BLaER1 (cell line): ENCODE data around the gene NAALADL2.

Source experiments
- H3K27ac ChIP-seq: shearing (Covaris generic); formaldehyde crosslinking; 2 replicates; pipeline ENCODE4 v1.8.1; 2022
- H3K27me3 ChIP-seq: shearing (Covaris generic); formaldehyde crosslinking; 2 replicates; pipeline ENCODE4 v1.8.1; 2022
- H3K36me3 ChIP-seq: shearing (Covaris generic); formaldehyde crosslinking; 2 replicates; pipeline ENCODE4 v1.8.1; 2022
- H3K4me1 ChIP-seq: shearing (Covaris generic); formaldehyde crosslinking; 2 replicates; pipeline ENCODE4 v1.8.1; 2022
- H3K4me2 ChIP-seq: shearing (Covaris generic); formaldehyde crosslinking; 2 replicates; pipeline ENCODE4 v1.8.1; 2022
- H3K4me3 ChIP-seq: shearing (Covaris generic); formaldehyde crosslinking; 2 replicates; pipeline ENCODE4 v1.8.1; 2022
- H3K9ac ChIP-seq: shearing (Covaris generic); formaldehyde crosslinking; 2 replicates; pipeline ENCODE4 v1.8.1; 2022
- H3K9me3 ChIP-seq: shearing (Covaris generic); formaldehyde crosslinking; 2 replicates; pipeline ENCODE4 v1.8.1; 2022
- H4K20me1 ChIP-seq: shearing (Covaris generic); formaldehyde crosslinking; 2 replicates; pipeline ENCODE4 v1.8.1; 2022
- Cebpa-rat ChIP-seq: shearing (Covaris generic); IDR thresholded peaks from 2 replicates; pipeline ENCODE4 v1.8.1; 2022

Gene NAALADL2

DNA sequence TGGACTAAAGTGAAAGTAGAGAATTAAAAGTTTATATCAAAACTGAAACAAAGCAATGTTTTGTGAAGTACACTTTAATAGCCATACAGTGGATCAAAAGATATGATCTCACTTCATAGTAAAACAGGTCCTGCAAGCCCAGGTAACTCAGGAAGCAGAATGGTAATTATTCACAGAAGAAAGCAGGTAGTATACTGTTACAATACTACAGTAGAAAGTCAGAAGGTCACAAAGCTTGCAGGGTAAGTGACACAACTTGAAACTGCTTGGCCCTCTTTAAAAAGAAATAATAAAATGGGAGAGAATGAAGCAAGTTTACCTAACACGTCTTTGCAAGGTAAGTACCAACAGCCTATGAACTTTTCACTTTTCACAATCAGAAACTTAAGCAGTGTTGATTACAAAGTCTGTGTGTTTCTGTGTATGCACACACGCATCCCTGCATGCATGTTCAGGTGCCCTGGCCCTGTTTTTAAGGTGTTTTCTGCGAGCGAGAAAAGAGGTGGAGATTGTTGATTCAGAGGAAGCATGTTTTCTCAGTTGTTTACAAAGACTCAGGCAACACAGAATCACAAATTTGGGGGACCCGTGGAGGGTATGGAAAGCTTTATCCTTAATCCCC lies at the start of gene NAALADL2:
TSS of gene NAALADL2 (plus strand) at position 221 of the 622 bp plus-strand sequence.
- Histone ChIP-seq H3K9ac (no peak within 1 kb of the TSS), H3K9me3 (no peaks in the 10 kb centered on the region), H4K20me1 (no peaks in the 10 kb centered on the region), H3K36me3 (no peaks in the 10 kb centered on the region), H3K4me2 (no peak within 1 kb of the TSS), H3K4me1 (no peaks in the 10 kb centered on the region), H3K4me3 (no peak within 1 kb of the TSS), H3K27ac (no peak within 1 kb of the TSS), H3K27me3 (no peaks in the 10 kb centered on the region)
- no peak for TF ChIP-seq Cebpa-rat

- Histone ChIP-seq H3K4me2 (no peak overlapping the region), H4K20me1 (no peaks in the 10 kb centered on the region), H3K4me3 (no peak overlapping the region), H3K36me3 (no peaks in the 10 kb centered on the region), H3K4me1 (no peaks in the 10 kb centered on the region), H3K9ac (no peak overlapping the region), H3K27ac (no peak overlapping the region), H3K9me3 (no peaks in the 10 kb centered on the region), H3K27me3 (no peaks in the 10 kb centered on the region)
- no peak for TF ChIP-seq Cebpa-rat
Measured at GRCh38 chr3:174810254-174810653, 48.9 kb upstream of the NAALADL2 start.

DNA sequence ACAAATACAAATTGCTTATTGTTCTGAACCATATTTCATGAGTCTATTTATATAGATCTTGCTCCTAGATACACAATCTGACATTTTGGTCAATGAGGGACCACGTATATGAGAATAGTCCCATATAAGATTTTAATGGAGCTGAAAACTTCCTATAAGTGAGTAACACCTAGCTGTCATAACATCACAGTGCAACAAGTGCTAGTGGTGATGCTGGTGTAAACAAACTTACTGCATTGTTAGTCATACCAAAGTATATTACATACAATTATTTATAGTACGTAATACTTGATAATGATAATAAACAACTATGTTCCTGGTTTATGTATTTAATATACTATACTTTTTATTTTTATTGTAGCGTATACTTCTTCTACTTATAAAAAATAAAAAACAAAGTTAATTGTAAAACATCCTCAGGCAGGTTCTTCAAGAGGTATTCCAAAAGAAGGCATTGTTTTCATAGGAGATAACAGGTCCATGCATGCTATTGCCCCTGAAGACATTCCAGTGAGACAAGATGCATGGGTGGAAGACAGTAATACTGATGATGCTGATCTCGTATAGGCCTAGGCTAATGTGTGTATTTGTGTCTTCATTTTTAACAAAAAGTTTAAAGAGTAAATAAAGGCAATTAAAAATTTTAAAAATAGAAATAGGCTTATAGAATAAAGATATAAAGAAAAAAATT lies 46.8 kb upstream of the NAALADL2 start:
- Histone ChIP-seq H3K9me3 (no peaks in the 10 kb centered on the region), H4K20me1 (no peaks in the 10 kb centered on the region), H3K4me3 (no peak overlapping the region), H3K27ac (no peak overlapping the region), H3K4me2 (no peak overlapping the region), H3K36me3 (no peaks in the 10 kb centered on the region), H3K4me1 (no peaks in the 10 kb centered on the region), H3K9ac (no peak overlapping the region), H3K27me3 (no peaks in the 10 kb centered on the region)
- TF ChIP-seq Cebpa-rat: no peak

- no peaks in the 10 kb centered on the region for H3K9me3 ChIP-seq
- H3K27me3 ChIP-seq: no peaks in the 10 kb centered on the region
- H3K27ac ChIP-seq: no peak overlapping the region
- H4K20me1 ChIP-seq: no peaks in the 10 kb centered on the region
- H3K4me2 ChIP-seq: no peak overlapping the region
- no peaks in the 10 kb centered on the region for H3K4me1 ChIP-seq
- no peak overlapping the region for H3K9ac ChIP-seq
- H3K36me3 ChIP-seq: no peaks in the 10 kb centered on the region
- TF ChIP-seq Cebpa-rat: no peak
- no peak overlapping the region for H3K4me3 ChIP-seq
Measured at GRCh38 chr3:174815750-174816149, 43.4 kb upstream of the NAALADL2 start.

- no peak overlapping the region for H3K27ac ChIP-seq
- no peaks in the 10 kb centered on the region for H3K36me3 ChIP-seq
- H3K9me3 ChIP-seq: no peaks in the 10 kb centered on the region
- H3K4me1 ChIP-seq: no peaks in the 10 kb centered on the region
- no peak overlapping the region for H3K9ac ChIP-seq
- H3K27me3 ChIP-seq: no peaks in the 10 kb centered on the region
- no peak overlapping the region for H3K4me3 ChIP-seq
- no peaks in the 10 kb centered on the region for H4K20me1 ChIP-seq
- no peak overlapping the region for H3K4me2 ChIP-seq
- no peak for TF ChIP-seq Cebpa-rat
Measured at GRCh38 chr3:174820885-174821284, 38.2 kb upstream of the NAALADL2 start.

DNA sequence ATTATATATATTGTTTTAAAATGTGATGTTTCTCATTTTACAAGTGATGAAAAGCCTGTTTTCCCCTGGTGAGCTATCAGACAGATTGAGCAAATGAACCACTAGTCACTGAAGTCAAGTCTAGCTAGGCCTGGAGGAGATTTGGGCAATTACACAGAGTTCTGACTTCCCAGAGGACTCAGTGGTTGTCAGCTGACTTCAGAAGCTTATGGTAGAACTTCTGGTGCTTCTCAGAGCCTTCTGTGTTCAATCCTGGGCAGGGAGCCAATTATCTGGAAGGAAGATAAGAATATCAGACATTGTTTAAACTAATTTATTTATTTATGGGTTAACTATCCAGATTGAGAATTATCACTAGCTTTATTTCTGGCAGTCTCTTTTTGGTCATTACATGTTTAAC lies 37.7 kb upstream of the NAALADL2 start:
- Histone ChIP-seq H3K9me3 (no peaks in the 10 kb centered on the region), H3K27ac (no peak overlapping the region), H3K4me2 (no peak overlapping the region), H3K4me1 (no peaks in the 10 kb centered on the region), H3K36me3 (no peaks in the 10 kb centered on the region), H3K4me3 (no peak overlapping the region), H4K20me1 (no peaks in the 10 kb centered on the region), H3K9ac (no peak overlapping the region), H3K27me3 (no peaks in the 10 kb centered on the region)
- no peak for TF ChIP-seq Cebpa-rat

DNA sequence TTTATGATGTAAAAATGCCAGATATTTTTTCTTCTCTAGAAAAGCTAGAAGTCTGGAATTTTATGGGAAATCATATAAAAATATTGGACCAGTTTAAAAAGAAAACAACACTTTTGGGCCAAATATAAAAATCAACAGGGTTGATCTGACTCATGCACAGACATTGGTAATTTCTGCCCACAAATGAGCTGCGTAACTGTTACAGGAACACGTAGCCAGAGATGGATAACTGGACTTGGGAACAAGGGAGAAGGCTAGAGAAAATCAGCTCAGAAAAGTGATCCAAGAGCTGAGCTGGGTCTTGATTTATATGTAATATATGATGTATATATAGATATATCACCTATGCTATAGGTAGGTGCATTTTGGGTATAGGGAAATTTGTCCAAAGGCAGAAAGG lies 36.8 kb upstream of the NAALADL2 start:
- Histone ChIP-seq H3K4me2 (no peak overlapping the region), H3K36me3 (no peaks in the 10 kb centered on the region), H3K4me3 (no peak overlapping the region), H3K27ac (no peak overlapping the region), H4K20me1 (no peaks in the 10 kb centered on the region), H3K9ac (no peak overlapping the region), H3K27me3 (no peaks in the 10 kb centered on the region), H3K9me3 (no peaks in the 10 kb centered on the region), H3K4me1 (no peaks in the 10 kb centered on the region)
- TF ChIP-seq Cebpa-rat: no peak

- Histone ChIP-seq H3K4me3 (no peak overlapping the region), H3K4me1 (no peaks in the 10 kb centered on the region), H3K4me2 (no peak overlapping the region), H3K36me3 (no peaks in the 10 kb centered on the region), H3K27ac (no peak overlapping the region), H3K9me3 (no peaks in the 10 kb centered on the region), H4K20me1 (no peaks in the 10 kb centered on the region), H3K27me3 (no peaks in the 10 kb centered on the region), H3K9ac (no peak overlapping the region)
- TF ChIP-seq Cebpa-rat: no peak
Measured at GRCh38 chr3:174826069-174826468, 33.1 kb upstream of the NAALADL2 start.

DNA sequence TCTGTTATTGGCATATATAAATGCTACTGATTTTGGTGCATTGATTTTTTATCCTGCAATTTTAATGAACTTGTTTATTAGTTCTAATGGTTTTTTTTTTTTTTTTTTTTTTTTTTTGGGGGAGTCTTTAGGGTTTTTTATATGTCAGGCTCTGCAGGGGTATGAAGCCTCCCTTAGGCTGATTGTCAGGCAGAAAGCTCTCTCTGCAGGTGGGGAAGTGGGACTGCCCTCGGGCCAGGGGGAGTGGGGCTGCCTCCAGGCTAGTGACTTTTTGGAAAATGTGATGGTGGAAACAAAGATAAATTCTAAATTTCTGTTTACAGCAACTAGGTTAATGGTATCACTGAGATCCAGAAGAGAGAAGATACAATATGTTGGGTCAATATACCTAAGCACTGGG lies 14.4 kb upstream of the NAALADL2 start:
- H3K27me3 ChIP-seq: no peaks in the 10 kb centered on the region
- no peaks in the 10 kb centered on the region for H3K9me3 ChIP-seq
- no peak overlapping the region for H3K4me2 ChIP-seq
- no peaks in the 10 kb centered on the region for H3K4me1 ChIP-seq
- H3K4me3 ChIP-seq: no peak overlapping the region
- no peak overlapping the region for H3K27ac ChIP-seq
- H3K36me3 ChIP-seq: no peaks in the 10 kb centered on the region
- H3K9ac ChIP-seq: no peak overlapping the region
- TF ChIP-seq Cebpa-rat: no peak
- no peaks in the 10 kb centered on the region for H4K20me1 ChIP-seq

DNA sequence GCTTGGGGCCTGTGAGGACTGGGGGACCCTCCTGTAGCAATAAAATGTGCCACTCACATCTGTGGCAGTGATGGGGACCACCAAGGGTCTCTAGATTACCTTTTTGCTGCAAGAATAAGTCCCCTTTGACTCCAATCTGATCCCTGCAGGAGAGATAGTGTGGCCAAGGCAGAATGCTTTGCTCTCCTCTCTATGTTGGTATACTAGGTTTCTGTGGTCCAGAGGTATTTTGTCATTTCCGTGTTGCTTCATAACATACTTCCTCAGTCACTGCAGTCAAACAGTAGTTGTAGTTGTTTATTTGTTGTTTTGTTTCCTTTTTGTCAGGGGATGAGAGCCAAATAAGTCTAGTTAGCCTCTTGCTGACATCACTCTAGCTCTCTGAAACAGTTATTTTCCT lies 13.1 kb upstream of the NAALADL2 start:
- Histone ChIP-seq H3K27me3 (no peaks in the 10 kb centered on the region), H3K4me1 (no peaks in the 10 kb centered on the region), H4K20me1 (no peaks in the 10 kb centered on the region), H3K4me2 (no peak overlapping the region), H3K9ac (no peak overlapping the region), H3K27ac (no peak overlapping the region), H3K36me3 (no peaks in the 10 kb centered on the region), H3K4me3 (no peak overlapping the region), H3K9me3 (no peaks in the 10 kb centered on the region)
- no peak for TF ChIP-seq Cebpa-rat
